Right ventricle myocardium inferior (tissue), 1 donor: ENCODE data around the gene ATP2B1. TPM values are rescaled to one million over a fixed set of nuclear protein-coding genes. Genes with fewer than 3 reads are reported as not detected.

Source experiments
- ATAC-seq: fragments of 200-7000 bp; cut with Tn5 transposase; one replicate; pipeline ENCODE4 v1.9.1; 2020; ENCODE audit warnings: mild to moderate bottlenecking, moderate library complexity
- DNase-seq: peaks from one replicate; pipeline ENCODE4 v3.0.0; 2021; ENCODE audit errors: missing footprints
- intact Hi-C: fragments of 100-400 bp; cut with DNase I; formaldehyde crosslinking; loops from one replicate; pipeline ENCODE4 v1.11.0; 2022
- total RNA-seq: library from RNA; stranded (reverse); fragmentation: NEBNext Ultra II Directional; extraction: Animal tissue kit (Norgen Biotek cat#: 25700); gene quantifications from one replicate; pipeline ENCODE4 v1.2.1, GENCODE V29; 2021
- donor health status: DM: no; HTN: yes; CAD: no; lungs with severe emphysema.

Gene ATP2B1
- total RNA-seq, 1 donor from 2014 or later = 12.6 TPM

- no peak for ATAC-seq
- intact Hi-C loops = no loop called here
- DNase-seq = no peak
These were observed 137.0 kb downstream of the ATP2B1 start for GRCh38 chr12:89571491-89572195.

- intact Hi-C loops = no loop called here
- ATAC-seq (no peak), DNase-seq (no peak)
These were observed 140.2 kb downstream of the ATP2B1 start for GRCh38 chr12:89568484-89568883.

GRCh38 chr12:89567691-89568239, 140.9 kb downstream of the ATP2B1 start:
- DNase-seq = no peak
- ATAC-seq = no peak
- intact Hi-C loops = no loop called here

- intact Hi-C loops = no loop called here
- DNase-seq (no peak), ATAC-seq (no peak)
These were observed 142.0 kb downstream of the ATP2B1 start for GRCh38 chr12:89566615-89567014.

GRCh38 chr12:89565002-89565401, 143.6 kb downstream of the ATP2B1 start:
- no peak for DNase-seq
- intact Hi-C loops = no loop called here
- no peak for ATAC-seq

GRCh38 chr12:89559753-89560152, 148.9 kb downstream of the ATP2B1 start:
- DNase-seq = no peak
- intact Hi-C loops = no loop called here
- ATAC-seq = no peak

- DNase-seq (no peak), ATAC-seq (no peak)
- intact Hi-C loops = no loop called here
These were observed 151.7 kb downstream of the ATP2B1 start for GRCh38 chr12:89556976-89557375.

- ATAC-seq (no peak), DNase-seq (no peak)
- intact Hi-C loops = no loop called here
These were observed 156.3 kb downstream of the ATP2B1 start for GRCh38 chr12:89552376-89552775.

- DNase-seq = no peak
- no peak for ATAC-seq
- intact Hi-C loops = no loop called here
These were observed 156.9 kb downstream of the ATP2B1 start for GRCh38 chr12:89551747-89552146.

GRCh38 chr12:89547101-89547500, 161.5 kb downstream of the ATP2B1 start:
- ATAC-seq (no peak), DNase-seq (no peak)
- intact Hi-C loops = loop anchor here (10.0 kb wide), 1 partner anchor 158 kb away; the partner anchor contains the start of gene ATP2B1

GRCh38 chr12:89546151-89546550, 162.5 kb downstream of the ATP2B1 start:
- intact Hi-C loops = loop anchor here (10.0 kb wide), 1 partner anchor 159 kb away; the partner anchor contains the start of gene ATP2B1
- DNase-seq = no peak
- no peak for ATAC-seq

GRCh38 chr12:89544681-89545184, 163.9 kb downstream of the ATP2B1 start:
- intact Hi-C loops = loop anchor here (5.0 to 10.0 kb wide), 3 partner anchors 160 to 1308 kb away; partner anchors contain the start of gene ATP2B1
- ATAC-seq (peak; percentile 82), DNase-seq (peak; percentile 75)

GRCh38 chr12:89544022-89544421, 164.6 kb downstream of the ATP2B1 start:
- ATAC-seq (no peak), DNase-seq (no peak)
- intact Hi-C loops = loop anchor here (5.0 to 10.0 kb wide), 3 partner anchors 161 to 1308 kb away; partner anchors contain the start of gene ATP2B1

GRCh38 chr12:89542912-89543592, 165.6 kb downstream of the ATP2B1 start:
- intact Hi-C loops = loop anchor here (5.0 to 10.0 kb wide), 3 partner anchors 162 to 1309 kb away; partner anchors contain the start of gene ATP2B1
- ATAC-seq (peak; percentile 75), DNase-seq (no peak)

GRCh38 chr12:89542236-89542635, 166.4 kb downstream of the ATP2B1 start:
- DNase-seq = no peak
- intact Hi-C loops = loop anchor here (5.0 to 10.0 kb wide), 3 partner anchors 163 to 1310 kb away; partner anchors contain the start of gene ATP2B1
- ATAC-seq = no peak

GRCh38 chr12:89540586-89540985, 168.1 kb downstream of the ATP2B1 start:
- DNase-seq (no peak), ATAC-seq (no peak)

GRCh38 chr12:89539426-89540223, 169.0 kb downstream of the ATP2B1 start:
- no peak for ATAC-seq
- no peak for DNase-seq
- intact Hi-C loops = loop anchor here (5.0 to 10.0 kb wide), 3 partner anchors 165 to 1313 kb away; partner anchors contain the start of gene ATP2B1

More at GRCh38 chr12:89540586-89540985, 168.1 kb downstream of the ATP2B1 start:
- intact Hi-C loops = loop anchor here (5.0 to 10.0 kb wide), 3 partner anchors 164 to 1312 kb away; partner anchors contain the start of gene ATP2B1

- no peak for ATAC-seq
- intact Hi-C loops = no loop called here
- no peak for DNase-seq
These were observed 169.7 kb downstream of the ATP2B1 start for GRCh38 chr12:89538897-89539296.
